Measurements from ENCODE around the gene KATNAL2. TPM values are rescaled to one million over a fixed set of nuclear protein-coding genes. Genes with fewer than 3 reads are reported as not detected.
A peak's percentile ranks its signal among the peaks of the same experiment; 100 is the strongest.

KATNAL2 gene
- total RNA-seq: 1 to 10 TPM; 5.6 to 5.7 TPM

- ATAC-seq (ENCODE audit: insufficient number of reproducible peaks, low FRiP score, low read depth): peak; percentile 75
- Histone ChIP-seq H3K27ac (peak within 1 kb of the TSS; percentile 76 to 91), H3K4me3 (peak within 1 kb of the TSS; percentile 81), H3K4me1 (ENCODE audit: control insufficient read depth in 1 of 2, low read depth in 2 of 2) (peaks cover 9 to 29% of the 10 kb centered on the region in 2 donors), H3K36me3 (no peaks in the 10 kb centered on the region), H3K27me3 (replicated peaks; ENCODE audit: insufficient read depth) (no peaks in the 10 kb centered on the region), H3K9me3 (no peaks in the 10 kb centered on the region)
- no peak for TF ChIP-seq CTCF (IDR thresholded peaks at IDR 0.05)
- peak; percentile 11 for DNase-seq (ENCODE audit: low spot score)
These were observed at the start of gene KATNAL2, which contains the start of gene PIAS2 for GRCh38 chr18:46917108-46917802. Gene KATNAL2, plus strand, starts transcription at chr18:46917602. Its CDS starts 29,271 bp downstream, at chr18:46946873. Gene PIAS2, minus strand, starts transcription at chr18:46917507. Its CDS starts 162 bp downstream, at chr18:46917345.

- no peak for ATAC-seq (ENCODE audit: insufficient number of reproducible peaks, low FRiP score, low read depth)
- no peaks in the 10 kb centered on the region for H3K4me1 ChIP-seq (ENCODE audit: control insufficient read depth in 1 of 2, low read depth in 2 of 2)
- H3K36me3 ChIP-seq: peaks cover 5% of the 10 kb centered on the region
- no peak for DNase-seq (ENCODE audit: low spot score)
- peaks cover 14% of the 10 kb centered on the region for H3K9me3 ChIP-seq
- H3K27me3 ChIP-seq (replicated peaks; ENCODE audit: insufficient read depth): no peaks in the 10 kb centered on the region
- no peak for TF ChIP-seq CTCF (IDR thresholded peaks at IDR 0.05)
- H3K27ac ChIP-seq: no peak overlapping the region
- H3K4me3 ChIP-seq: no peak overlapping the region
These were observed 49.1 kb upstream of the KATNAL2 start for GRCh38 chr18:46868169-46868921.

- ATAC-seq (ENCODE audit: insufficient number of reproducible peaks, low FRiP score, low read depth) (no peak), DNase-seq (ENCODE audit: low spot score) (no peak)
- Histone ChIP-seq H3K27ac (no peak overlapping the region), H3K4me3 (no peak overlapping the region), H3K4me1 (ENCODE audit: control insufficient read depth in 1 of 2, low read depth in 2 of 2) (no peaks in the 10 kb centered on the region), H3K27me3 (replicated peaks; ENCODE audit: insufficient read depth) (no peaks in the 10 kb centered on the region), H3K9me3 (peaks cover 8% of the 10 kb centered on the region), H3K36me3 (no peaks in the 10 kb centered on the region)
- TF ChIP-seq CTCF (IDR thresholded peaks at IDR 0.05): no peak
These were observed 39.9 kb upstream of the KATNAL2 start for GRCh38 chr18:46877329-46877987.

- H3K4me3 ChIP-seq: no peak overlapping the region
- H3K36me3 ChIP-seq: no peaks in the 10 kb centered on the region
- no peak overlapping the region for H3K27ac ChIP-seq
- ATAC-seq (ENCODE audit: insufficient number of reproducible peaks, low FRiP score, low read depth) (no peak), DNase-seq (ENCODE audit: low spot score) (no peak)
- no peak for TF ChIP-seq CTCF (IDR thresholded peaks at IDR 0.05)
- peaks cover 2% of the 10 kb centered on the region for H3K9me3 ChIP-seq
- no peaks in the 10 kb centered on the region for H3K27me3 ChIP-seq (replicated peaks; ENCODE audit: insufficient read depth)
- peaks cover 0 to 6% of the 10 kb centered on the region in 2 donors for H3K4me1 ChIP-seq (ENCODE audit: control insufficient read depth in 1 of 2, low read depth in 2 of 2)
These were observed 34.2 kb upstream of the KATNAL2 start for GRCh38 chr18:46883180-46883579.

GRCh38 chr18:46886893-46887292 is 30.5 kb upstream of the KATNAL2 start:
- ATAC-seq (ENCODE audit: insufficient number of reproducible peaks, low FRiP score, low read depth) (no peak), DNase-seq (ENCODE audit: low spot score) (no peak)
- peaks cover 0 to 6% of the 10 kb centered on the region in 2 donors for H3K4me1 ChIP-seq (ENCODE audit: control insufficient read depth in 1 of 2, low read depth in 2 of 2)

More at GRCh38 chr18:46886893-46887292, 30.5 kb upstream of the KATNAL2 start:
- Histone ChIP-seq H3K4me3 (no peak overlapping the region), H3K27me3 (replicated peaks; ENCODE audit: insufficient read depth) (no peaks in the 10 kb centered on the region), H3K36me3 (peaks cover 24% of the 10 kb centered on the region), H3K9me3 (peaks cover 11% of the 10 kb centered on the region), H3K27ac (no peak overlapping the region)
- TF ChIP-seq CTCF (IDR thresholded peaks at IDR 0.05): no peak

All from thoracic aorta (tissue), 2 donors.